ENCODE data around the gene ACTN4.

The ACTN4 gene

DNA sequence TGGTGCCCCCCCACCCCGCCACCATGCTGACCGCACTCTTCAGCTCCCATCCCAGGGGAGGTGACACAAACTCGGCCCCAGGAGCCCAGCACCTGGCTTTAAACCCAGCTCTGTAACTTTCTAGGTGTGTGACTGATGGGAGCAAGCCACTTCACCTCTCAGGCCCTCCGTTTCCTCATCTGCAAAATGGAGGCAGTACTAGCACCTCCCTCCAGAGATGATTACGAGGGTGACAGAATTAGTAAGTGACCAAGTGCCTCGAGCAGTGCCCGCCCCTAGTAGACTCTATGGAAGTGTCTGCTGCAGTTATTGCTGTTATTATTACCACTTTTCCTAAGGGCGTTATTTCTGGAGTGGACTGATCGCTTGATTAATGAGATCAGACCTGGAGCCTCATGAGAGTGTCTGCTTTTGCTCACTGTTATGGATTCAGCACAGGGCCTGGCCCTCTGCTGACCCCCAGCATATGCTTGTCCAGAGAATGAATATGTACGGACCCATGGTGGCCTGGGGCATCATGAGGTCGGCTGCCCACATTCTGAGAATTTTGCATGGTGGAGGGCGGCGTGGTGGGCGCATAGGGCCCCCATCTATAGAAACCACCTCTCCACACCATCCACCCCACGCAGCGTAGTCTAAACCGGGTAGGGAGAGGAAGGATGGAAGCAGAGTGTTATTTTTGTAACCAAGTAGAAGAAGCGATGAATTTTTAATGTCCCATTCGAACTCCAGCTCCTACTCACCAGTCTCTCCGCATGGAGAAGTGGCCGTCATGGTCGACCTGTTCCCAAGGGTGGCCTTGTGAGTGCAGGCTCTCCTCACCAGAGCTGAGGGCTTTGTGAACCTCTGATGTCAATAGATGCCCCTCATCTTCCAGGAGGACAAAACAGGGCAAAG, 48.6 kb downstream of the ACTN4 start:
- Histone ChIP-seq H4K20me1 (ENCODE audit: insufficient read depth, low read length) (peaks cover 86% of the 10 kb centered on the region), H3K4me3 (ENCODE audit: low read depth in 1 of 2, low read length in 2 of 2) (no peak overlapping the region)
- TF ChIP-seq EZH2 (IDR thresholded peaks at IDR 0.05; ENCODE audit: borderline replicate concordance, low read depth, low read length, severe bottlenecking): no peak
- TF ChIP-seq, protein P1, sequence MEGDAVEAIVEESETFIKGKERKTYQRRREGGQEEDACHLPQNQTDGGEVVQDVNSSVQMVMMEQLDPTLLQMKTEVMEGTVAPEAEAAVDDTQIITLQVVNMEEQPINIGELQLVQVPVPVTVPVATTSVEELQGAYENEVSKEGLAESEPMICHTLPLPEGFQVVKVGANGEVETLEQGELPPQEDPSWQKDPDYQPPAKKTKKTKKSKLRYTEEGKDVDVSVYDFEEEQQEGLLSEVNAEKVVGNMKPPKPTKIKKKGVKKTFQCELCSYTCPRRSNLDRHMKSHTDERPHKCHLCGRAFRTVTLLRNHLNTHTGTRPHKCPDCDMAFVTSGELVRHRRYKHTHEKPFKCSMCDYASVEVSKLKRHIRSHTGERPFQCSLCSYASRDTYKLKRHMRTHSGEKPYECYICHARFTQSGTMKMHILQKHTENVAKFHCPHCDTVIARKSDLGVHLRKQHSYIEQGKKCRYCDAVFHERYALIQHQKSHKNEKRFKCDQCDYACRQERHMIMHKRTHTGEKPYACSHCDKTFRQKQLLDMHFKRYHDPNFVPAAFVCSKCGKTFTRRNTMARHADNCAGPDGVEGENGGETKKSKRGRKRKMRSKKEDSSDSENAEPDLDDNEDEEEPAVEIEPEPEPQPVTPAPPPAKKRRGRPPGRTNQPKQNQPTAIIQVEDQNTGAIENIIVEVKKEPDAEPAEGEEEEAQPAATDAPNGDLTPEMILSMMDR (IDR thresholded peaks at IDR 0.05; ENCODE audit: borderline replicate concordance, extremely low read depth, low read length, poor library complexity, severe bottlenecking): no peak

GRCh38 chr19:38696729-38697055, 49.2 kb downstream of the ACTN4 start:
- Histone ChIP-seq H4K20me1 (ENCODE audit: insufficient read depth, low read length) (peaks cover 84% of the 10 kb centered on the region), H3K36me3 (ENCODE audit: insufficient read depth, low read length) (peaks cover 51% of the 10 kb centered on the region), H3K4me2 (ENCODE audit: insufficient read depth, low read length) (no peak overlapping the region), H3K79me2 (ENCODE audit: insufficient read depth, low read length) (peaks cover 79% of the 10 kb centered on the region), H3K4me3 (ENCODE audit: low read depth in 1 of 2, low read length in 2 of 2) (no peak overlapping the region), H3K4me1 (ENCODE audit: insufficient read depth, low read length) (peaks cover 7% of the 10 kb centered on the region), H3K9me3 (ENCODE audit: insufficient read depth, low read length, severe bottlenecking) (no peaks in the 10 kb centered on the region), H3K9ac (ENCODE audit: low read depth, low read length) (no peak overlapping the region), H3K27ac (ENCODE audit: low read length) (no peak overlapping the region), H3K27me3 (ENCODE audit: insufficient read depth, low read length, poor library complexity) (no peaks in the 10 kb centered on the region), H2AFZ (ENCODE audit: low read depth, low read length) (no peak overlapping the region)
- ATAC-seq (ENCODE audit: insufficient read depth, low read depth) (no peak), DNase-seq (no peak)
- TF ChIP-seq EZH2 (IDR thresholded peaks at IDR 0.05; ENCODE audit: borderline replicate concordance, low read depth, low read length, severe bottlenecking): no peak
- TF ChIP-seq, protein P1 (IDR thresholded peaks at IDR 0.05; ENCODE audit: borderline replicate concordance, extremely low read depth, low read length, poor library complexity, severe bottlenecking): no peak

More for the DNA sequence above, 48.6 kb downstream of the ACTN4 start:
- ATAC-seq (ENCODE audit: insufficient read depth, low read depth): no peak
- H3K79me2 ChIP-seq (ENCODE audit: insufficient read depth, low read length): peaks cover 84% of the 10 kb centered on the region
- H3K27ac ChIP-seq (ENCODE audit: low read length): no peak overlapping the region
- H3K9ac ChIP-seq (ENCODE audit: low read depth, low read length): no peak overlapping the region
- no peaks in the 10 kb centered on the region for H3K27me3 ChIP-seq (ENCODE audit: insufficient read depth, low read length, poor library complexity)
- no peaks in the 10 kb centered on the region for H3K9me3 ChIP-seq (ENCODE audit: insufficient read depth, low read length, severe bottlenecking)
- no peak overlapping the region for H2AFZ ChIP-seq (ENCODE audit: low read depth, low read length)
- peaks cover 7% of the 10 kb centered on the region for H3K4me1 ChIP-seq (ENCODE audit: insufficient read depth, low read length)
- no peak overlapping the region for H3K4me2 ChIP-seq (ENCODE audit: insufficient read depth, low read length)
- peaks cover 45% of the 10 kb centered on the region for H3K36me3 ChIP-seq (ENCODE audit: insufficient read depth, low read length)
- no peak for DNase-seq

DNA sequence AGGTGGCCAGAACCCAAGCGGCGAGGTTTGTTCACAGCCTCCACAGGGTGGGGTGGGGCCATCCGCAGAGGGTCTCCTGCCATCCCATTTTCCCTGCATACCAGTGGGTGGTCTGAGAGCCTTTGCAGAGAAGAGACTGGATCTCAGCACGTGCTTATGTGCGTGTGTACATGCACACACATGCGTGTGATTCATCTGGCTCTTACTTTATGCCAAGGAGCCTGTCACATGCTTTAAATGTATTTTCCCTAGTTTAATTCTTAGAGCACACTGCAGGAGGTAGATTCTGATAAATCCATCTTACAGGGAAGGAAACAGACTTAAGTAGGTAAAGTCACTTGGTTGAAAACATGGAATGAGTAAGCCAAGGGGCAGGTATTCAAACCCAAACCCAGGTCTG, 49.7 kb downstream of the ACTN4 start:
- Histone ChIP-seq H3K9me3 (ENCODE audit: insufficient read depth, low read length, severe bottlenecking) (no peaks in the 10 kb centered on the region), H3K4me1 (ENCODE audit: insufficient read depth, low read length) (peaks cover 7% of the 10 kb centered on the region), H3K79me2 (ENCODE audit: insufficient read depth, low read length) (peaks cover 74% of the 10 kb centered on the region), H3K27me3 (ENCODE audit: insufficient read depth, low read length, poor library complexity) (no peaks in the 10 kb centered on the region), H3K36me3 (ENCODE audit: insufficient read depth, low read length) (peaks cover 56% of the 10 kb centered on the region), H2AFZ (ENCODE audit: low read depth, low read length) (no peak overlapping the region), H3K9ac (ENCODE audit: low read depth, low read length) (no peak overlapping the region), H3K4me3 (ENCODE audit: low read depth in 1 of 2, low read length in 2 of 2) (no peak overlapping the region), H3K4me2 (ENCODE audit: insufficient read depth, low read length) (no peak overlapping the region), H3K27ac (ENCODE audit: low read length) (no peak overlapping the region), H4K20me1 (ENCODE audit: insufficient read depth, low read length) (peaks cover 82% of the 10 kb centered on the region)
- no peak for TF ChIP-seq EZH2 (IDR thresholded peaks at IDR 0.05; ENCODE audit: borderline replicate concordance, low read depth, low read length, severe bottlenecking)
- TF ChIP-seq, protein P1 (IDR thresholded peaks at IDR 0.05; ENCODE audit: borderline replicate concordance, extremely low read depth, low read length, poor library complexity, severe bottlenecking): no peak
- DNase-seq (no peak), ATAC-seq (ENCODE audit: insufficient read depth, low read depth) (no peak)

Data from DND-41 (cell line).